ENCODE measurements around the gene CDC123.

DNA sequence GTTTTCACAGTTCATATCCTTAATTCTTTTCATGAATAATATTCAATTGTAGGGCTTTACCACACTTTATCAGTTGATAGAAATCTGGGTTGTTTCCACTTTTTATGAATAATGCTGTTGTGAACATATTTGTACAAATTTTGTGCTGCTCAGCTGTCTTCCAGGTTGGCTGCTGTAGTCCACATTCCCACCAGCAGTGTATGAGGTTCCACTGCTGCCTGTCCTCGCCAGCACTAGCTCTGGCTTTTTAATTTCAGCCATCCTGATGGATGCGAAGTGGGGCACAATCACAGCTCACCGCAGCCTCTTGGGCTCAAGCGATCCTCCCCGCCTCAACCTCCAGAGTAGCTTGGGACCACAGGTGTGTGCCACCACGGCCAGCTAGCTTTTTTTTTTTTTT lies 33.1 kb upstream of the CDC123 start:
- TF ChIP-seq CTCF (conservative IDR thresholded peaks at IDR 0.05 in 1 of 2, IDR thresholded peaks at IDR 0.05 in 1 of 2; ENCODE audit: extremely low read depth in 1 of 2, insufficient read depth in 1 of 2, low read depth in 1 of 2, low read length in 2 of 2) (no peak), EZH2 (IDR thresholded peaks at IDR 0.05; ENCODE audit: borderline replicate concordance, low read length) (no peak)
